ENCODE results near the gene TCTA.

The TCTA gene

GRCh38 chr3:49386056-49386756, 26.0 kb upstream of the TCTA start:
- Histone ChIP-seq H3K36me3 (ENCODE audit: control insufficient read depth in 2 of 2, insufficient read depth in 1 of 2, low read length in 2 of 2) (peaks cover 0 to 3% of the 10 kb centered on the region in 2 experiments; a peak in 2 of 3 replicates), H3K27ac (ENCODE audit: extremely low read depth, low read depth, low read length) (no peak overlapping the region), H3K4me1 (ENCODE audit: control insufficient read depth, insufficient read depth, low read length) (no peaks in the 10 kb centered on the region), H3K9me3 (ENCODE audit: control insufficient read depth, insufficient read depth, low read depth, low read length) (no peaks in the 10 kb centered on the region), H3K4me3 (ENCODE audit: low read depth, low read length) (no peak overlapping the region)
- ChIA-PET CTCF (no interaction called here), POLR2A (no interaction called here)
- TF ChIP-seq MZF1 (tag by site-specific recombination; IDR thresholded peaks at IDR 0.05; ENCODE audit: borderline replicate concordance), result no peak
- TF ChIP-seq MEIS1 (CRISPR knock-in tag; IDR thresholded peaks at IDR 0.05; ENCODE audit: borderline replicate concordance), result no peak
- no peak for TF ChIP-seq MYNN (tag by site-specific recombination; IDR thresholded peaks at IDR 0.05; ENCODE audit: borderline replicate concordance)
- TF ChIP-seq OVOL3 (tag by site-specific recombination; IDR thresholded peaks at IDR 0.05), result no peak
- TF ChIP-seq ZNF16 (tag by site-specific recombination; IDR thresholded peaks at IDR 0.05; ENCODE audit: low read depth), result no peak
- TF ChIP-seq ZNF423 (tag by site-specific recombination; IDR thresholded peaks at IDR 0.05), result no peak
- no peak for TF ChIP-seq SCRT1 (tag by site-specific recombination; IDR thresholded peaks at IDR 0.05; ENCODE audit: borderline replicate concordance)
- no peak for TF ChIP-seq ZNF174 (tag by site-specific recombination; IDR thresholded peaks at IDR 0.05)
- no peak for TF ChIP-seq GLIS1 (tag by site-specific recombination; IDR thresholded peaks at IDR 0.05)
- TF ChIP-seq ZFHX2 (tag by site-specific recombination; conservative IDR thresholded peaks at IDR 0.05), result no peak
- TF ChIP-seq ZNF473 (tag by site-specific recombination; IDR thresholded peaks at IDR 0.05), result no peak
- no peak for TF ChIP-seq ZNF121 (tag by site-specific recombination; IDR thresholded peaks at IDR 0.05)
- no peak for TF ChIP-seq ZEB2 (tag by site-specific recombination; IDR thresholded peaks at IDR 0.05)
- no peak for TF ChIP-seq REST (tag by site-specific recombination; IDR thresholded peaks at IDR 0.05)
- no peak for TF ChIP-seq IKZF3 (tag by site-specific recombination; IDR thresholded peaks at IDR 0.05)
- TF ChIP-seq ZNF654 (tag by site-specific recombination; IDR thresholded peaks at IDR 0.05; ENCODE audit: low read depth), result no peak

GRCh38 chr3:49387721-49388120, 24.5 kb upstream of the TCTA start:
- Histone ChIP-seq H3K27ac (ENCODE audit: extremely low read depth, low read depth, low read length) (no peak overlapping the region), H3K36me3 (ENCODE audit: control insufficient read depth in 2 of 2, insufficient read depth in 1 of 2, low read length in 2 of 2) (peaks cover 0 to 3% of the 10 kb centered on the region in 2 experiments; a peak in 2 of 3 replicates), H3K4me3 (ENCODE audit: low read depth, low read length) (no peak overlapping the region), H3K9me3 (ENCODE audit: control insufficient read depth, insufficient read depth, low read depth, low read length) (no peaks in the 10 kb centered on the region), H3K4me1 (ENCODE audit: control insufficient read depth, insufficient read depth, low read length) (no peaks in the 10 kb centered on the region)
- ChIA-PET CTCF (no interaction called here), POLR2A (no interaction called here)
- TF ChIP-seq ZNF302 (tag by site-specific recombination; IDR thresholded peaks at IDR 0.05; ENCODE audit: low read depth), result no peak
- no peak for TF ChIP-seq ZNF223 (tag by site-specific recombination; IDR thresholded peaks at IDR 0.05)
- TF ChIP-seq PRDM4 (tag by site-specific recombination; IDR thresholded peaks at IDR 0.05), result no peak
- no peak for TF ChIP-seq ZNF274 (IDR thresholded peaks at IDR 0.05; ENCODE audit: low read length)
- TF ChIP-seq ZNF274 (tag by site-specific recombination; IDR thresholded peaks at IDR 0.05; ENCODE audit: borderline replicate concordance), result no peak
- no peak for TF ChIP-seq ZNF777 (tag by site-specific recombination; IDR thresholded peaks at IDR 0.05; ENCODE audit: borderline replicate concordance)
- no peak for TF ChIP-seq ZEB2 (tag by site-specific recombination; IDR thresholded peaks at IDR 0.05)
- TF ChIP-seq ZNF112 (tag by site-specific recombination; IDR thresholded peaks at IDR 0.05), result no peak
- no peak for TF ChIP-seq PRDM6 (tag by site-specific recombination; IDR thresholded peaks at IDR 0.05)
- TF ChIP-seq ZFP3 (tag by site-specific recombination; IDR thresholded peaks at IDR 0.05; ENCODE audit: low read depth), result no peak
- TF ChIP-seq WT1 (tag by site-specific recombination; IDR thresholded peaks at IDR 0.05), result no peak
- no peak for TF ChIP-seq ZBTB44 (tag by site-specific recombination; IDR thresholded peaks at IDR 0.05)
- no peak for TF ChIP-seq ZSCAN16 (tag by site-specific recombination; IDR thresholded peaks at IDR 0.05)

Measured in HEK293 (cell line).